Measurements from ENCODE around the gene KDM8.

GRCh38 chr16:27211026-27211425, 7.7 kb downstream of the KDM8 start:
- TF ChIP-seq CTCF (conservative IDR thresholded peaks at IDR 0.05; ENCODE audit: low read length) (no peak), EZH2phosphoT487 (IDR thresholded peaks at IDR 0.05; ENCODE audit: borderline replicate concordance) (no peak)
